Tibial nerve (tissue), 4 donors: ENCODE results near the gene USP20. TPM values are rescaled to one million over a fixed set of nuclear protein-coding genes. Genes with fewer than 3 reads are reported as not detected.
"Not testable (repeated sequence)": the region's sequence is repeated elsewhere in the genome, so short reads cannot be mapped to it uniquely, and the experiment has no call there.

Source experiments
- DNase-seq, 2 donors: peaks; one replicate each; pipeline ENCODE4 v3.0.0-alpha.2; 2019; ENCODE audit warnings: low spot score in 2 of 2
- H3K27ac ChIP-seq, 4 donors: fragments of 200-600 bp; sonication (generic) in 3 of 4; one replicate each; pipeline ENCODE4 v1.5.1; 2017 to 2019; ENCODE audit warnings: mild to moderate bottlenecking in 1 of 4
- H3K27me3 ChIP-seq, 2 donors: fragments of 200-600 bp; sonication (generic) in 1 of 2; one replicate each; pipeline versions ENCODE4 v1.5.1 to v1.6.0; 2017 to 2019
- H3K36me3 ChIP-seq, 3 donors: fragments of 200-600 bp; sonication (generic); one replicate each; pipeline ENCODE4 v1.5.1; 2018 to 2019
- H3K4me1 ChIP-seq, 4 donors: fragments of 200-600 bp; sonication (generic) in 3 of 4; one replicate each; pipeline ENCODE4 v1.5.1; 2017 to 2019
- H3K4me3 ChIP-seq, 4 donors: fragments of 200-600 bp; sonication (generic) in 3 of 4; one replicate each; pipeline ENCODE4 v1.5.1; 2017 to 2019; ENCODE audit warnings: mild to moderate bottlenecking in 1 of 4, moderate library complexity in 1 of 4
- H3K9me3 ChIP-seq, 4 donors: fragments of 200-600 bp; sonication (generic) in 3 of 4; one replicate each; pipeline ENCODE4 v1.5.1; 2017 to 2019
- CTCF ChIP-seq, 5 experiments: fragments of 200-600 bp in 3 of 5; fragments of 450-650 bp in 2 of 5; sonication (generic) in 3 of 5; IDR thresholded peaks; one replicate each; pipeline ENCODE4 v1.5.1; 2016 to 2019; ENCODE audit warnings: antibody characterized with exemption in 5 of 5, mild to moderate bottlenecking in 3 of 5, moderate library complexity in 2 of 5
- EP300 ChIP-seq, 2 donors: sonication (generic); formaldehyde crosslinking; IDR thresholded peaks; one replicate each; pipeline ENCODE4 v1.6.1; 2017; ENCODE audit warnings: antibody characterized with exemption in 2 of 2, mild to moderate bottlenecking in 1 of 2
- POLR2A ChIP-seq, 2 donors: fragments of 450-650 bp; IDR thresholded peaks; one replicate each; pipeline ENCODE4 v1.6.1; 2017; ENCODE audit warnings: antibody characterized with exemption in 2 of 2, mild to moderate bottlenecking in 2 of 2, moderate library complexity in 2 of 2
- WGBS, 2 donors: methylation state at CpG; one replicate each; pipeline ENCODE4 v1.1.5; 2018; 5-methylcytosine and 5-hydroxymethylcytosine counted together
- total RNA-seq, 4 donors: library from RNA; depleted of rRNA; stranded (reverse); fragments of >200 nt; gene quantifications; one replicate each; pipeline ENCODE4 v1.1.0, GENCODE V29; 2016

Gene USP20
- 10 to 100 TPM; 20.1 to 50.1 (median 24.1) TPM for total RNA-seq

- H3K4me3 ChIP-seq: peak within 1 kb of the TSS; percentile 74 to 92 (median 83)
- TF ChIP-seq EP300 (IDR thresholded peaks at IDR 0.05): peak; percentile 13 to 97
- peak in 2 of 5 experiments; percentile 7 to 46 for TF ChIP-seq CTCF (IDR thresholded peaks at IDR 0.05)
- TF ChIP-seq POLR2A (IDR thresholded peaks at IDR 0.05): peak; percentile 78 to 95
- peak; percentile 91 to 92 for DNase-seq
- peaks cover 7 to 30% (median 11%) of the 10 kb centered on the region in 3 donors for H3K36me3 ChIP-seq
- peaks cover 0 to 57% (median 25%) of the 10 kb centered on the region in 4 donors for H3K4me1 ChIP-seq
- no peaks in the 10 kb centered on the region for H3K9me3 ChIP-seq
- H3K27me3 ChIP-seq: no peaks in the 10 kb centered on the region
- peak within 1 kb of the TSS; percentile 71 to 91 (median 88) for H3K27ac ChIP-seq
- WGBS, 2 donors: 0 to 1% methylated on average over 16 to 37 of the region's 81 CpGs
These were observed at the start of gene USP20, which contains the start of gene C9orf78 for GRCh38 chr9:129835128-129835859. Gene USP20, plus strand, starts transcription at chr9:129835458. Its CDS starts 17,098 bp downstream, at chr9:129852556. Gene C9orf78, minus strand, starts transcription at chr9:129835275. Its CDS starts 54 bp downstream, at chr9:129835221.

- no peaks in the 10 kb centered on the region for H3K36me3 ChIP-seq
- no peaks in the 10 kb centered on the region for H3K27me3 ChIP-seq
- TF ChIP-seq EP300 (IDR thresholded peaks at IDR 0.05) (no peak), POLR2A (IDR thresholded peaks at IDR 0.05) (no peak), CTCF (IDR thresholded peaks at IDR 0.05) (no peak)
- no peak for DNase-seq
- H3K4me1 ChIP-seq: peaks cover 0 to 4% (median 2%) of the 10 kb centered on the region in 4 donors
- no peaks in the 10 kb centered on the region for H3K9me3 ChIP-seq
- no peak overlapping the region for H3K4me3 ChIP-seq
- 89 to 95% methylated on average over 1 of the region's 1 CpG for WGBS, 2 donors
- H3K27ac ChIP-seq: no peak overlapping the region
These were observed 49.4 kb upstream of the USP20 start for GRCh38 chr9:129785866-129786265.

- Histone ChIP-seq H3K4me3 (no peak overlapping the region), H3K27ac (no peak overlapping the region), H3K4me1 (peaks cover 0 to 4% (median 2%) of the 10 kb centered on the region in 4 donors), H3K27me3 (no peaks in the 10 kb centered on the region), H3K9me3 (no peaks in the 10 kb centered on the region), H3K36me3 (no peaks in the 10 kb centered on the region)
- TF ChIP-seq EP300 (IDR thresholded peaks at IDR 0.05) (no peak), CTCF (IDR thresholded peaks at IDR 0.05) (no peak)
- no peak for DNase-seq
- 80 to 85% methylated on average over 10 of the region's 10 CpGs for WGBS, 2 donors
These were observed 48.8 kb upstream of the USP20 start for GRCh38 chr9:129786481-129786880.

GRCh38 chr9:129794549-129794948 lies 40.7 kb upstream of the USP20 start:
- H3K4me1 ChIP-seq: no peaks in the 10 kb centered on the region
- H3K9me3 ChIP-seq: no peaks in the 10 kb centered on the region
- no peak overlapping the region for H3K27ac ChIP-seq
- peaks cover 0 to 9% of the 10 kb centered on the region in 2 donors for H3K27me3 ChIP-seq
- TF ChIP-seq CTCF (IDR thresholded peaks at IDR 0.05) (no peak), EP300 (IDR thresholded peaks at IDR 0.05) (no peak), POLR2A (IDR thresholded peaks at IDR 0.05) (no peak)
- 81 to 83% methylated on average over 8 of the region's 8 CpGs for WGBS, 2 donors
- DNase-seq: no peak
- H3K36me3 ChIP-seq: no peaks in the 10 kb centered on the region
- H3K4me3 ChIP-seq: no peak overlapping the region

GRCh38 chr9:129796029-129796428 lies 39.2 kb upstream of the USP20 start:
- H3K4me3 ChIP-seq, H3K36me3 ChIP-seq, H3K4me1 ChIP-seq, DNase-seq, H3K9me3 ChIP-seq, H3K27ac ChIP-seq, H3K27me3 ChIP-seq: not testable (repeated sequence)
- 73 to 79% methylated on average over 2 of the region's 2 CpGs for WGBS, 2 donors
